ENCODE results near the gene GIN1.
"Not testable (repeated sequence)": the region's sequence is repeated elsewhere in the genome, so short reads cannot be mapped to it uniquely, and the experiment has no call there.

Gene GIN1

GRCh38 chr5:103093727-103094126 lies 26.2 kb downstream of the GIN1 start:
- Mint-ChIP-seq H3K9me3 (peaks cover 0 to 4% of the 10 kb centered on the region in 2 donors), H3K4me3 (no peak overlapping the region), H3K27me3 (no peaks in the 10 kb centered on the region), H3K4me1 (no peaks in the 10 kb centered on the region), H3K36me3 (peaks cover 23 to 34% of the 10 kb centered on the region in 2 donors), H3K27ac (no peak overlapping the region)
- ATAC-seq (replicated peaks): no peak
- DNase-seq: no peak

- H3K4me3 Mint-ChIP-seq: no peak overlapping the region
- H3K4me1 Mint-ChIP-seq: no peaks in the 10 kb centered on the region
- H3K27ac Mint-ChIP-seq: no peak overlapping the region
- DNase-seq (no peak), ATAC-seq (replicated peaks) (no peak)
- H3K27me3 Mint-ChIP-seq: no peaks in the 10 kb centered on the region
- peaks cover 0 to 4% of the 10 kb centered on the region in 2 donors for H3K9me3 Mint-ChIP-seq
- H3K36me3 Mint-ChIP-seq: peaks cover 26 to 43% of the 10 kb centered on the region in 2 donors
Observed at GRCh38 chr5:103092676-103093075, 27.3 kb downstream of the GIN1 start.

GRCh38 chr5:103090791-103091190 lies 29.1 kb downstream of the GIN1 start:
- no peak overlapping the region for H3K4me3 Mint-ChIP-seq
- DNase-seq: no peak
- peaks cover 6 to 8% of the 10 kb centered on the region in 2 donors for H3K9me3 Mint-ChIP-seq
- H3K36me3 Mint-ChIP-seq: peaks cover 35 to 55% of the 10 kb centered on the region in 2 donors
- no peak overlapping the region for H3K27ac Mint-ChIP-seq
- no peak for ATAC-seq (replicated peaks)
- H3K4me1 Mint-ChIP-seq: no peaks in the 10 kb centered on the region
- no peaks in the 10 kb centered on the region for H3K27me3 Mint-ChIP-seq

GRCh38 chr5:103089272-103089671 lies 30.7 kb downstream of the GIN1 start:
- Mint-ChIP-seq H3K36me3 (peaks cover 49 to 66% of the 10 kb centered on the region in 2 donors), H3K27ac (no peak overlapping the region), H3K4me3 (no peak overlapping the region), H3K4me1 (no peaks in the 10 kb centered on the region), H3K27me3 (no peaks in the 10 kb centered on the region), H3K9me3 (peaks cover 9 to 13% of the 10 kb centered on the region in 2 donors)
- DNase-seq: no peak
- ATAC-seq (replicated peaks): no peak

- H3K36me3 Mint-ChIP-seq: peaks cover 46 to 64% of the 10 kb centered on the region in 2 donors
Observed at GRCh38 chr5:103086547-103086946, 33.4 kb downstream of the GIN1 start.

GRCh38 chr5:103079796-103080195 lies 40.1 kb downstream of the GIN1 start:
- DNase-seq: no peak
- no peaks in the 10 kb centered on the region for H3K27me3 Mint-ChIP-seq
- H3K27ac Mint-ChIP-seq: no peak overlapping the region
- no peak for ATAC-seq (replicated peaks)
- H3K4me3 Mint-ChIP-seq: no peak overlapping the region
- H3K9me3 Mint-ChIP-seq: peaks cover 65 to 70% of the 10 kb centered on the region in 2 donors
- peaks cover 18 to 24% of the 10 kb centered on the region in 2 donors for H3K36me3 Mint-ChIP-seq
- no peaks in the 10 kb centered on the region for H3K4me1 Mint-ChIP-seq

More at GRCh38 chr5:103086547-103086946, 33.4 kb downstream of the GIN1 start:
- peaks cover 24 to 36% of the 10 kb centered on the region in 2 donors for H3K9me3 Mint-ChIP-seq
- ATAC-seq (replicated peaks) (no peak), DNase-seq (no peak)
- no peak overlapping the region for H3K27ac Mint-ChIP-seq
- no peaks in the 10 kb centered on the region for H3K27me3 Mint-ChIP-seq
- no peak overlapping the region for H3K4me3 Mint-ChIP-seq
- H3K4me1 Mint-ChIP-seq: no peaks in the 10 kb centered on the region

- H3K4me1 Mint-ChIP-seq: no peaks in the 10 kb centered on the region
- DNase-seq (no peak), ATAC-seq (replicated peaks) (no peak)
- no peak overlapping the region for H3K4me3 Mint-ChIP-seq
- peaks cover 56 to 59% of the 10 kb centered on the region in 2 donors for H3K9me3 Mint-ChIP-seq
- no peak overlapping the region for H3K27ac Mint-ChIP-seq
- H3K27me3 Mint-ChIP-seq: no peaks in the 10 kb centered on the region
- H3K36me3 Mint-ChIP-seq: peaks cover 10 to 13% of the 10 kb centered on the region in 2 donors
Observed at GRCh38 chr5:103075442-103075841, 44.5 kb downstream of the GIN1 start.

- ATAC-seq (replicated peaks); H3K27ac Mint-ChIP-seq; DNase-seq; H3K4me3 Mint-ChIP-seq; H3K27me3 Mint-ChIP-seq; H3K4me1 Mint-ChIP-seq: not testable (repeated sequence)
- Mint-ChIP-seq H3K36me3 (peaks cover 6 to 13% of the 10 kb centered on the region in 2 donors), H3K9me3 (peaks cover 46 to 48% of the 10 kb centered on the region in 2 donors)
Observed at GRCh38 chr5:103073500-103073899, 46.4 kb downstream of the GIN1 start.

- DNase-seq: no peak
- Mint-ChIP-seq H3K4me3 (no peak overlapping the region), H3K36me3 (no peaks in the 10 kb centered on the region), H3K27ac (no peak overlapping the region), H3K9me3 (no peaks in the 10 kb centered on the region), H3K4me1 (no peaks in the 10 kb centered on the region), H3K27me3 (no peaks in the 10 kb centered on the region)
- no peak for ATAC-seq (replicated peaks)
Observed at GRCh38 chr5:103066326-103066725, 53.6 kb downstream of the GIN1 start.

GRCh38 chr5:103060424-103060954 lies 59.4 kb downstream of the GIN1 start:
- H3K9me3 Mint-ChIP-seq: peaks cover 0 to 2% of the 10 kb centered on the region in 2 donors
- H3K36me3 Mint-ChIP-seq: peaks cover 0 to 3% of the 10 kb centered on the region in 2 donors
- no peaks in the 10 kb centered on the region for H3K27me3 Mint-ChIP-seq
- H3K27ac Mint-ChIP-seq: no peak overlapping the region
- H3K4me1 Mint-ChIP-seq: no peaks in the 10 kb centered on the region
- DNase-seq (no peak), ATAC-seq (replicated peaks) (no peak)
- H3K4me3 Mint-ChIP-seq: no peak overlapping the region

- Mint-ChIP-seq H3K36me3 (peaks cover 0 to 3% of the 10 kb centered on the region in 2 donors), H3K4me3 (no peak overlapping the region), H3K27ac (no peak overlapping the region), H3K27me3 (no peaks in the 10 kb centered on the region), H3K9me3 (peaks cover 0 to 2% of the 10 kb centered on the region in 2 donors), H3K4me1 (no peaks in the 10 kb centered on the region)
- no peak for ATAC-seq (replicated peaks)
- no peak for DNase-seq
Observed at GRCh38 chr5:103059525-103059924, 60.4 kb downstream of the GIN1 start.

GRCh38 chr5:103057208-103058130 lies 62.5 kb downstream of the GIN1 start:
- no peak overlapping the region for H3K27ac Mint-ChIP-seq
- no peaks in the 10 kb centered on the region for H3K4me1 Mint-ChIP-seq
- no peak overlapping the region for H3K4me3 Mint-ChIP-seq
- H3K27me3 Mint-ChIP-seq: no peaks in the 10 kb centered on the region
- peaks cover 0 to 2% of the 10 kb centered on the region in 2 donors for H3K9me3 Mint-ChIP-seq
- peaks cover 0 to 3% of the 10 kb centered on the region in 2 donors for H3K36me3 Mint-ChIP-seq
- ATAC-seq (replicated peaks) (no peak), DNase-seq (no peak)

GRCh38 chr5:103046706-103047105 lies 73.2 kb downstream of the GIN1 start:
- not testable (repeated sequence) for H3K4me1 Mint-ChIP-seq; H3K36me3 Mint-ChIP-seq; ATAC-seq (replicated peaks); H3K27ac Mint-ChIP-seq; DNase-seq; H3K4me3 Mint-ChIP-seq; H3K9me3 Mint-ChIP-seq; H3K27me3 Mint-ChIP-seq

GRCh38 chr5:103041071-103041676 lies 78.8 kb downstream of the GIN1 start:
- Mint-ChIP-seq H3K36me3 (no peaks in the 10 kb centered on the region), H3K4me3 (no peak overlapping the region)
- ATAC-seq (replicated peaks): no peak

More at GRCh38 chr5:103041071-103041676, 78.8 kb downstream of the GIN1 start:
- no peak for DNase-seq
- H3K27ac Mint-ChIP-seq: no peak overlapping the region
- H3K9me3 Mint-ChIP-seq: no peaks in the 10 kb centered on the region
- H3K27me3 Mint-ChIP-seq: peaks cover 0 to 4% of the 10 kb centered on the region in 2 donors
- H3K4me1 Mint-ChIP-seq: no peaks in the 10 kb centered on the region
